Measurements from ENCODE around the gene PDE7B. TPM values are rescaled to one million over a fixed set of nuclear protein-coding genes. Genes with fewer than 3 reads are reported as not detected.
"Not testable (repeated sequence)": the region's sequence is repeated elsewhere in the genome, so short reads cannot be mapped to it uniquely, and the experiment has no call there.

Gene PDE7B
- total RNA-seq, 1 experiment from 2014 or later: 1.3 TPM

DNA sequence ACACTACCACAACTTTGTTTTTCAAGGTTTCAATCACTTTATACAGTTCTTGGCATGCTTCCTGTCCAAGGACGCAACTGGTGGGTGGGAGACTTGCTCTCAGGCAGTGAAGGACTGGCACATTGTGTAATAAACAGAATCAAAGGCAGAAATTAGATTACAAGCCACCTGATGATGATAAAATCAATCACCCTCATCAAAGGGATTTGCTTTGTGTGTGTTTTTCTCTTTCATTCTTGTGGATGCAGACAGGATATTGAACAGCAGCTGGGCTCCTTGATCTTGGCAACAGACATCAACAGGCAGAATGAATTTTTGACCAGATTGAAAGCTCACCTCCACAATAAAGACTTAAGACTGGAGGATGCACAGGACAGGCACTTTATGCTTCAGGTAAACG, 327.2 kb downstream of the PDE7B start:
- DNase-seq (ENCODE audit: low read depth): no peak

GRCh38 chr6:136180704-136181511, 329.4 kb downstream of the PDE7B start:
- no peak for DNase-seq (ENCODE audit: low read depth)

DNA sequence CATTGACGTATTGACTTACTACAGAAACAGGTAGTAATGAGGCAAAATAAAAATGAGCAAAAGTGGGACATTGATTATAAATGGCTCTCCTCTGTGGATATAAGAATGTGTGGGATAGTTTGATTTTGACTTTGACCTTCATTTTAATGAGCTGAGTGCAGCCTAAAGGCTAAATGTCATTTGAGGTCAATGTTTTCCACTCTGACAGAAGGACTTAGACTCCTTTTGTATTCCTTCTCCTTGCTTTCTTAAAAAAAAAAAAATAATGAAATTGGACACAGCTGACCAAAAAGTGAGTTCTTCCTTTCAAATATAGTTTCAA, 330.0 kb downstream of the PDE7B start:
- no peak for DNase-seq (ENCODE audit: low read depth)

DNA sequence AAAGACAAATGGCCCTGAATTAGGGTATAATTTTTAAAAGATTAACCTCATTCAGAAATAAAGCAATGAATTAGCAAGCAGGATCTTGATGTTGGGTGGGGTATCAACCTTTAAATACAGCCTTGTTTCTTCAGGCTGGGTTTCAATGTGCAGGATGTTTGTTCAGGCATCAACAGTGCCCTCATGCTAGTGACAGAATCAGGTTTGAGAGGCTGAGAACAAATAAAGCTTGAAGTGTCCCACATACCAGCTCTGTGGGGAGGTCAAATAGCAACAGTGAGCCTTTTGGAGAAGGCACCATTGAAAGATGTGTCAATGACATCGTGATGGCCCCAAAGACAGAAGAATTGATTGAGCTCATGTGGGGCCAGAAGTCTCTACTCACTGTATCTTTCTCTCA, 330.4 kb downstream of the PDE7B start:
- no peak for DNase-seq (ENCODE audit: low read depth)

DNA sequence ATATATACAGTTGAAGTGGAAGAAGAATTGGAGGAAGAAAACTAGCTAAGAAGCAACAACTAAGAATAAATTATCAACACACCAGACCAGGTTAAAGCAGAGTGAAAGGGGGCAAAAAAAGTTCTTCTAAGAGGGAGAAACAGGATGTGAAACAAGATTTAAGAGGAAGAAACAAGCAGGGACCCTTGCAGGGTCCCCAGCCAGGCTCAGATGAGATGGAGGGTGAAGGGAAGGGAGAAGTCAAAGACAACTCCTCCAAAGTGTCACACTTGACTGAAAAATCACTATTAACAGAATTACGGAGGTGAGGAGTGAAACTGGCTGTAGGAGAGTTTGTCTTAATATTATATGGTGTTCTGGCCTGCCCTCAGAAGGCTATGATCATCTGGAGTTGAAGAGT, 333.2 kb downstream of the PDE7B start:
- DNase-seq (ENCODE audit: low read depth): no peak

DNA sequence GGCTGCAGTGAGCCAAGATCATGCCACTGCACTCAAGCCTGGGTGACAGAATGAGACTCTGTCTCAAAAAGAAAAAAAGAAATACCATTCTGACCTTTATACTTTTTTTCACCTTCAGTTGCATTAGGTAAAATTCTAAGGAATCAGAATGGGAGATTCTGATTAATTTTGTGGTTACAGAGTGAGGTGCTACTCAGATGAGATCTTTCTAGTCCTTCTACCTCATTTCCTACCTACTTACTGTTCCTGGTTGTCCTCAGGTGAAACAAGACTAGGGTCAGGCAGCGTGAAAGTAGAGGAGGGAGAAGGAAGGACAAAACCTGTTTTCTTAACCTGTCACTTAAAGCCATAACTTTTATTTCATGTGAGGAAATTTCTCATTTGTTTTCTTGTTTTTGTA, 334.9 kb downstream of the PDE7B start:
- no peak for DNase-seq (ENCODE audit: low read depth)

GRCh38 chr6:136188486-136188885, 337.0 kb downstream of the PDE7B start:
- no peak for DNase-seq (ENCODE audit: low read depth)

DNA sequence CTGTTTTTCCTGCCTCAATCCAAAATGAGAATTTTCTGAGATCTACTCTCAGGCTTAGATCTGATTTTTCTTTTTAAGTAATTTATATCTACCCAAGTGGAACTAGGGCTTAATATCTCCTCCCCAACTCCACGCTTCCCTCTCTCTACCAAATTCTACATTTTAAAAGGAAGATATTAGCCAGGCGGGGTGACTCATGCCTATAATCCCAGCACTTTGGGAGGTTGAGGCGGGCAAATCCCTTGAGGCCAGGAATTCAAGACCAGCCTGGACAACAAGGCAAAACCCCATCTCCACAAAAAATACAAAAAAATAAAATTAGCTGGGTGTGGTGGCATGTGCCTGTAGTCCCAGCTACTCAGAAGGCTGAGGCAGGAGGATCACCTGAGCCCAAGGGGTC, 337.6 kb downstream of the PDE7B start:
- DNase-seq (ENCODE audit: low read depth): no peak

DNA sequence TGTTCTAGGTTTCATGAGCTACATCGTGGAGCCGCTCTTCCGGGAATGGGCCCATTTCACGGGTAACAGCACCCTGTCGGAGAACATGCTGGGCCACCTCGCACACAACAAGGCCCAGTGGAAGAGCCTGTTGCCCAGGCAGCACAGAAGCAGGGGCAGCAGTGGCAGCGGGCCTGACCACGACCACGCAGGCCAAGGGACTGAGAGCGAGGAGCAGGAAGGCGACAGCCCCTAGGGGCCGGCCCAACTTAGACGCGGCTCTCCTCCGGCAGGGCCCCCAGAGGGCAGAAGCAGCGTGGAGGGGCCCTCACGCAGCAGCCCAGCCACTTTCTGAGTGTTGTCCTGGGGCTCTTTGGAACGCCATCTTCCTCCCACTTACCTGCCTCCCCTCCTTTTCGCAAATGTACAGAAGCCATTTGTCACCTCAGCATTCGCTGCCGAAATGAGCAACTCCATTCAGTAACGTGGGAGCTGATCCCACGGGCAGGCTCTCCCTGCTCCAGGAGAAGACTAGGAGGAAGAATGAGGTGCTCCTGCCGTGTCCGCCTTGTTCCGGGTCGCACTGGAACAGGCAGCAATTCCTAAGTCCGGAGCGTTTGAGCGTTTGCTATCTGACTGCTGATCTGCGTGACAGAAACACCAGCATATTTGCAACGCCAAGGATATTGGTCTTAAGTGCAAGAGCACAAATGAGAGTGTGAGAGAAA, 340.3 kb downstream of the PDE7B start:
- no peak for DNase-seq (ENCODE audit: low read depth)

GRCh38 chr6:136192902-136193301, 341.4 kb downstream of the PDE7B start:
- no peak for DNase-seq (ENCODE audit: low read depth)

DNA sequence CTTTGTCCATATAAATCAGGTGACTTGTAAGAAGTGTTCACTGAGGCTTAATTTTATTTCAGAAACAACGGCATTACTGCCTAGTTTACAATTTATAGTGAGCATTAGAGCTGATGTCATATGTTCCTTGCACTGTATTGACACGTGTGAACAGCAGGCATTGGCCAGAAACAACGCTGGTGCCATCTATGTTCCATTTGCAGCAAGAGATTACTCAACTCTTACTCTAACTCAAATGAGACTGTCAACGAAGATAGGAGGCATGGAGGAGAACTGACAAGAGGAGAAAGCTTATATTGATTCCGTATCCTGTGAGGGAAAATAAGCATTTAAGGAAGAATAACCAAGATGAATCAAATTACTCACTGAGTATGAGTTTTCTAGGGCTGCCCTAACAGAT, 350.2 kb downstream of the PDE7B start:
- DNase-seq (ENCODE audit: low read depth): no peak

- no peak for DNase-seq (ENCODE audit: low read depth)
These were observed 357.3 kb downstream of the PDE7B start for GRCh38 chr6:136208783-136209182.

DNA sequence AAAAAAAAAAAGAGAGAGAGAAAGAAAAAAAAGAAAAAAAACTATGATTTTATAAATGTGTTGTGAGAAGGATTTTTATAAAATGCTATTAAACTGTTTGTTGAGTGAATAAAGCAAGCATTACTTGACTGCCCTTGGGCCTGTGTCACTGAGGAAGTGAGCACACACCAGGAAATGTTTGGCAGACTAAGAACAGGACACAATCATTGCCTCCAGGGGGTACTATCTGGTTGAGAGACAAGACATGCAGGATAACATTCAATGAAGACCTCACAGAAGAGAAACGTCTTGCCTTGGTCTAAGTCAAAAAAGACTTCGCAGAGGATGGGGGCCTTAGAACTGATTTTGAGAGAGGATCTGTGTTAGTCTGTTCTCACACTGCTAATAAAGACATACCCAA, 358.0 kb downstream of the PDE7B start:
- no peak for DNase-seq (ENCODE audit: low read depth)

DNA sequence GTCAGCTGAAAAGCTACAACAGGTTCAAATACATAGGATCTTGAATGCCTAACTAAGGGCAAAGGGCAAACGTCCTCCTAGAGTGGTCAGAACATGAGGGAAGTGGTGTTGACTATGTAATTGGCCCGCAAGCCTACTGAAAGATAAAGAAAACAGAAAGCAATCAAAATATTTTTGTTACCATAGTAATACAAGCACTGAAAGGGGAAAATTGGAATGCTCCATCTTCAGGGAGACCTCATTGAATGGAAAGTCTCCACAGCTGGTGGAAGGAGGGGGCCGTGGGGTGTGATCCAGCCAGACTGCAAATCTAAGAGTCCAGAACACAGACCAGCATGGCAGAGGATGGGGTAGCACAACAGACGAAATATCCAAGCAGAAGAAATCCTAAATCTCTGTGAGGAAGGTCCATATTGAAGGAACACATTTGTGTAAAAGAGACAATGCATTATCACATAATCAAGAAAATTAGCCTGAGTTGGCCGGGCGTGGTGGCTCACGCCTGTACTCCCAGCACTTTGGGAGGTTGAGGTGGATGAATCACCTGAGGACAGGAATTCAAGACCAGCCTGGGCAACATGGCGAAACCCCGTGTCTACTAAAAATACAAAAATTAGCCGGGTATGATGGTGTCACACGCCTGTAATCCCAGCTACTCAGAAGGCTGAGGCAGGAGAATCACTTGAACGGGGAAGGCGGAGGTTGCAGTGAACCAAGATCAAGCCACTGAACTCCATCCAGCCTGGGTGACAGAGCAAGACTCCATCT, 359.1 kb downstream of the PDE7B start:
- no peak for DNase-seq (ENCODE audit: low read depth)

GRCh38 chr6:136212608-136213007, 361.1 kb downstream of the PDE7B start:
- no peak for DNase-seq (ENCODE audit: low read depth)

DNA sequence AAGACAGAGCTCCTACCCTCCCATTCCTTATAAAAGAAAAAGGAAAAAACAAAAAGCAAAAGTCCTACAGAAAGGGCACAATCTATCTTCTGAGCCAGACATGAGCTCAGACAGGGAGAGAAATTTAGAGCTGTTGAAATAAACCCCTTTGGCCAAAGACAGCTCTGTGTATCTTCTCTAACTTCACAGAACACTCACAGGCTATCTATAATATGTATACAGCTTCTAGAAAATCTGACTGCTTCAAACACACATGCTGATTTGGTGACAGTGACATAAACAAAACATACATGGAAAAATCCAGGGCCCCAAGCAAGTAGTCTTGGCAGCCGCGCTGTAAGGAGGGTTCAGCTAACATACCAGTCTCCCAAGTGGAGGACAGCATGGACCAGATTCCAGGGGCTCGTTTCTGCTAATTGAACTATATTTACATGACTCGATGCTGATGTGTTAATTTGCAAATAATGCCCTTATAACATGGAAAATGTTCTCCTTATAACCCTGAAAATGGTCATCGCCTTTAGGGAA, 361.6 kb downstream of the PDE7B start:
- no peak for DNase-seq (ENCODE audit: low read depth)

- DNase-seq (ENCODE audit: low read depth): no peak
These were observed 362.4 kb downstream of the PDE7B start for GRCh38 chr6:136213853-136214252.

- DNase-seq (ENCODE audit: low read depth): no peak
These were observed 365.3 kb downstream of the PDE7B start for GRCh38 chr6:136216503-136217401.

DNA sequence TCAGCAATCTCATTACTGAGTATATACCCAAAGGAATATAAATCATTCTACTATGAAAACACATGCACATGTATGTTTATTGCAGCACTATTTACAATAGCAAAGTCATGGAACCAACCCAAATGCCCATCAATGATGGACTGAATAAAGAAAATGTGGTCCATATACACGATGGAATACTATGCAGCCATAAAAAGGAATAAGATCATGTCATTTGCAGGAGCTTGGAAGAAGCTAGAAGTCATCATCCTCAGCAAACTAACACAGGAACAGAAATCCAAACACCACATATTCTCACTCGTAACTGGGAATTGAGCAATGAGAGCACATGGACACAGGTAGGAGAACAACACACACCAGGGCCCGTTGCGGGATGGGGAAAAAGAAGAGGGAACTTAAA, 373.5 kb downstream of the PDE7B start:
- not testable (repeated sequence) for DNase-seq (ENCODE audit: low read depth)

GRCh38 chr6:136225496-136225895, 374.0 kb downstream of the PDE7B start:
- DNase-seq (ENCODE audit: low read depth): peak; percentile 58

Data from HT1080 (cell line).